KMS-11 (cell line): Measurements from ENCODE around the gene PPP1R12A.
"Not testable (repeated sequence)": the region's sequence is repeated elsewhere in the genome, so short reads cannot be mapped to it uniquely, and the experiment has no call there.

ENCODE experiments used
- H2AFZ ChIP-seq: fragments of 200-600 bp; sonication (generic); 2 replicates; pipeline ENCODE4 v1.6.1; 2016; ENCODE audit warnings: antibody characterized with exemption, mixed run types, low read depth
- H3K27ac ChIP-seq: fragments of 200-600 bp; sonication (generic); 2 replicates; pipeline ENCODE4 v1.6.1; 2016; ENCODE audit warnings: mild to moderate bottlenecking, mixed run types
- H3K27me3 ChIP-seq: fragments of 200-600 bp; sonication (generic); 2 replicates; pipeline ENCODE4 v1.6.1; 2017; ENCODE audit warnings: mild to moderate bottlenecking, low read depth, mixed run types, moderate library complexity; ENCODE audit not compliant: insufficient read depth
- H3K36me3 ChIP-seq: fragments of 200-600 bp; sonication (generic); 2 replicates; pipeline ENCODE4 v1.6.1; 2017; ENCODE audit warnings: mild to moderate bottlenecking, mixed run types; ENCODE audit not compliant: insufficient read depth
- H3K4me1 ChIP-seq: fragments of 200-600 bp; sonication (generic); 2 replicates; pipeline ENCODE4 v1.6.1; 2016; ENCODE audit warnings: mild to moderate bottlenecking, low read depth, mixed run types; ENCODE audit not compliant: poor library complexity, severe bottlenecking
- H3K4me2 ChIP-seq: fragments of 200-600 bp; sonication (generic); 2 replicates; pipeline ENCODE4 v1.7.0; 2016; ENCODE audit warnings: mild to moderate bottlenecking, mixed run types
- H3K4me3 ChIP-seq: fragments of 200-600 bp; sonication (generic); IDR thresholded peaks from 2 replicates; pipeline ENCODE4 v1.6.1; 2017; ENCODE audit warnings: low read depth, low read length, mixed read lengths; ENCODE audit not compliant: insufficient read depth
- H3K79me2 ChIP-seq: fragments of 200-600 bp; sonication (generic); 2 replicates; pipeline ENCODE4 v1.6.1; 2016; ENCODE audit warnings: low read depth, mixed run types; ENCODE audit not compliant: insufficient read depth
- H3K9ac ChIP-seq: fragments of 200-600 bp; sonication (generic); 2 replicates; pipeline ENCODE4 v1.6.1; 2016; ENCODE audit warnings: mild to moderate bottlenecking, mixed run types
- H4K20me1 ChIP-seq: fragments of 200-600 bp; sonication (generic); 2 replicates; pipeline ENCODE4 v1.6.1; 2016; ENCODE audit warnings: mild to moderate bottlenecking, mixed run types; ENCODE audit not compliant: insufficient read depth
- CTCF ChIP-seq: fragments of 200-600 bp; sonication (generic); conservative IDR thresholded peaks from 2 replicates; pipeline ENCODE4 v1.6.1; 2017; ENCODE audit warnings: low read depth, mild to moderate bottlenecking, antibody characterized with exemption, low read length, moderate library complexity, mixed read lengths

The PPP1R12A gene

GRCh38 chr12:79884401-79885006, 50.4 kb downstream of the PPP1R12A start:
- H3K79me2 ChIP-seq: peaks cover 100% of the 10 kb centered on the region

GRCh38 chr12:79883216-79883615, 51.7 kb downstream of the PPP1R12A start:
- Histone ChIP-seq H3K36me3 (no peaks in the 10 kb centered on the region), H3K4me2 (no peak overlapping the region), H4K20me1 (peaks cover 69% of the 10 kb centered on the region), H3K9ac (no peak overlapping the region), H3K27me3 (no peaks in the 10 kb centered on the region), H3K79me2 (peaks cover 100% of the 10 kb centered on the region), H3K4me3 (no peak overlapping the region), H3K27ac (no peak overlapping the region), H3K4me1 (peaks cover 89% of the 10 kb centered on the region), H2AFZ (no peak overlapping the region)
- TF ChIP-seq CTCF: no peak

More at GRCh38 chr12:79884401-79885006, 50.4 kb downstream of the PPP1R12A start:
- Histone ChIP-seq H3K27me3 (no peaks in the 10 kb centered on the region), H2AFZ (no peak overlapping the region), H3K27ac (no peak overlapping the region), H3K36me3 (no peaks in the 10 kb centered on the region), H3K9ac (no peak overlapping the region), H4K20me1 (peaks cover 70% of the 10 kb centered on the region), H3K4me2 (no peak overlapping the region), H3K4me1 (peaks cover 89% of the 10 kb centered on the region), H3K4me3 (no peak overlapping the region)
- TF ChIP-seq CTCF: no peak

- peaks cover 76% of the 10 kb centered on the region for H3K4me1 ChIP-seq
- H3K27me3 ChIP-seq: no peaks in the 10 kb centered on the region
- H3K27ac ChIP-seq: no peak overlapping the region
- H3K36me3 ChIP-seq: no peaks in the 10 kb centered on the region
- H3K79me2 ChIP-seq: peaks cover 100% of the 10 kb centered on the region
- H3K4me3 ChIP-seq: no peak overlapping the region
- H2AFZ ChIP-seq: no peak overlapping the region
- H3K4me2 ChIP-seq: no peak overlapping the region
- H3K9ac ChIP-seq: no peak overlapping the region
- peaks cover 63% of the 10 kb centered on the region for H4K20me1 ChIP-seq
- no peak for TF ChIP-seq CTCF
These were observed 53.5 kb downstream of the PPP1R12A start for GRCh38 chr12:79881351-79881750.

- not testable (repeated sequence) for H3K4me2 ChIP-seq, H3K27ac ChIP-seq, H3K9ac ChIP-seq, H3K27me3 ChIP-seq, H3K36me3 ChIP-seq, H3K4me3 ChIP-seq, H2AFZ ChIP-seq
- Histone ChIP-seq H3K4me1 (peaks cover 64% of the 10 kb centered on the region), H3K79me2 (peaks cover 100% of the 10 kb centered on the region), H4K20me1 (peaks cover 56% of the 10 kb centered on the region)
These were observed 56.4 kb downstream of the PPP1R12A start for GRCh38 chr12:79878506-79878905.

- Histone ChIP-seq H3K4me3 (no peak overlapping the region), H3K4me1 (peaks cover 56% of the 10 kb centered on the region), H3K27ac (no peak overlapping the region), H3K36me3 (no peaks in the 10 kb centered on the region), H3K9ac (no peak overlapping the region), H3K27me3 (no peaks in the 10 kb centered on the region), H3K4me2 (no peak overlapping the region), H3K79me2 (peaks cover 100% of the 10 kb centered on the region), H4K20me1 (peaks cover 58% of the 10 kb centered on the region), H2AFZ (no peak overlapping the region)
- TF ChIP-seq CTCF: no peak
These were observed 57.7 kb downstream of the PPP1R12A start for GRCh38 chr12:79877246-79877645.
